A673 (cell line): ENCODE data around the gene RAPGEF2.

Experiments used
- EZH2 ChIP-seq: fragments of 200-600 bp; sonication (generic); IDR thresholded peaks from 2 replicates; pipeline ENCODE4 v1.6.1; 2017; ENCODE audit warnings: borderline replicate concordance, low read depth, mild to moderate bottlenecking, mixed read lengths, antibody characterized with exemption, low read length; ENCODE audit not compliant: poor library complexity, severe bottlenecking
- TF ChIP-seq, protein P1 (sequence below): fragments of 300-800, 200-600 bp; sonication (generic); conservative IDR thresholded peaks from 2 replicates; pipeline ENCODE4 v1.5.1; 2017; ENCODE audit warnings: low read depth, mild to moderate bottlenecking, antibody characterized with exemption, low read length, moderate library complexity, mixed read lengths

DNA sequence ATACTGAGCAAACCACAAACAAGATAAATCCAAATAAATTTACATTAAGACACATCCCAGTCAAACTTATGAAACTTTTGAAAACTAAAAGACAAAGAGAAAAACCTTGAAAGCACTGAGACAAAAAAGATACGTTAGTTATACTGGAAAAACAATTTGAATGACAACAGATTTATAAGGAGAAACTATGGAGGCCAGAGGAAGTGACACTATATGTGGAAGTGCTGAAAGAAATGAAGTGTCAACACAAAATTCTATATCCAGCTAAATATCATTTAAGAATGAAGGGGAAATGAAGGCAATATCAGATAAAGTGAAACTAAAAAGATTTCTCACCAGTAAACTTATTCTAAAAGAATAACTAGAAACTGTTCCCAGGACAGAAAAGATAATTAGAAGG lies 283.7 kb downstream of the RAPGEF2 start:
- TF ChIP-seq, protein P1, sequence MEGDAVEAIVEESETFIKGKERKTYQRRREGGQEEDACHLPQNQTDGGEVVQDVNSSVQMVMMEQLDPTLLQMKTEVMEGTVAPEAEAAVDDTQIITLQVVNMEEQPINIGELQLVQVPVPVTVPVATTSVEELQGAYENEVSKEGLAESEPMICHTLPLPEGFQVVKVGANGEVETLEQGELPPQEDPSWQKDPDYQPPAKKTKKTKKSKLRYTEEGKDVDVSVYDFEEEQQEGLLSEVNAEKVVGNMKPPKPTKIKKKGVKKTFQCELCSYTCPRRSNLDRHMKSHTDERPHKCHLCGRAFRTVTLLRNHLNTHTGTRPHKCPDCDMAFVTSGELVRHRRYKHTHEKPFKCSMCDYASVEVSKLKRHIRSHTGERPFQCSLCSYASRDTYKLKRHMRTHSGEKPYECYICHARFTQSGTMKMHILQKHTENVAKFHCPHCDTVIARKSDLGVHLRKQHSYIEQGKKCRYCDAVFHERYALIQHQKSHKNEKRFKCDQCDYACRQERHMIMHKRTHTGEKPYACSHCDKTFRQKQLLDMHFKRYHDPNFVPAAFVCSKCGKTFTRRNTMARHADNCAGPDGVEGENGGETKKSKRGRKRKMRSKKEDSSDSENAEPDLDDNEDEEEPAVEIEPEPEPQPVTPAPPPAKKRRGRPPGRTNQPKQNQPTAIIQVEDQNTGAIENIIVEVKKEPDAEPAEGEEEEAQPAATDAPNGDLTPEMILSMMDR: no peak
- no peak for TF ChIP-seq EZH2
